Measurements from ENCODE around the gene VPS26A. TPM values are rescaled to one million over a fixed set of nuclear protein-coding genes. Genes with fewer than 3 reads are reported as not detected.
"Not testable (repeated sequence)": the region's sequence is repeated elsewhere in the genome, so short reads cannot be mapped to it uniquely, and the experiment has no call there.

VPS26A gene
- total and polyA plus RNA-seq, 2 donors from 2014 or later = 38.9 to 52.5 TPM

- no peaks in the 10 kb centered on the region for H3K9me3 ChIP-seq (ENCODE audit: control insufficient read depth in 2 of 3, insufficient read depth in 1 of 3, low read length in 3 of 3)
- intact Hi-C loops (cut with DNase I) = no loop called here
- no peaks in the 10 kb centered on the region for H3K27me3 ChIP-seq (ENCODE audit: control insufficient read depth, insufficient read depth, low read length)
- TF ChIP-seq, protein P1, sequence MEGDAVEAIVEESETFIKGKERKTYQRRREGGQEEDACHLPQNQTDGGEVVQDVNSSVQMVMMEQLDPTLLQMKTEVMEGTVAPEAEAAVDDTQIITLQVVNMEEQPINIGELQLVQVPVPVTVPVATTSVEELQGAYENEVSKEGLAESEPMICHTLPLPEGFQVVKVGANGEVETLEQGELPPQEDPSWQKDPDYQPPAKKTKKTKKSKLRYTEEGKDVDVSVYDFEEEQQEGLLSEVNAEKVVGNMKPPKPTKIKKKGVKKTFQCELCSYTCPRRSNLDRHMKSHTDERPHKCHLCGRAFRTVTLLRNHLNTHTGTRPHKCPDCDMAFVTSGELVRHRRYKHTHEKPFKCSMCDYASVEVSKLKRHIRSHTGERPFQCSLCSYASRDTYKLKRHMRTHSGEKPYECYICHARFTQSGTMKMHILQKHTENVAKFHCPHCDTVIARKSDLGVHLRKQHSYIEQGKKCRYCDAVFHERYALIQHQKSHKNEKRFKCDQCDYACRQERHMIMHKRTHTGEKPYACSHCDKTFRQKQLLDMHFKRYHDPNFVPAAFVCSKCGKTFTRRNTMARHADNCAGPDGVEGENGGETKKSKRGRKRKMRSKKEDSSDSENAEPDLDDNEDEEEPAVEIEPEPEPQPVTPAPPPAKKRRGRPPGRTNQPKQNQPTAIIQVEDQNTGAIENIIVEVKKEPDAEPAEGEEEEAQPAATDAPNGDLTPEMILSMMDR (IDR thresholded peaks at IDR 0.05; ENCODE audit: borderline replicate concordance, extremely low read depth, insufficient read depth) = no peak
- H3K36me3 ChIP-seq (ENCODE audit: control insufficient read depth in 2 of 3, insufficient read depth in 3 of 3, low read length in 3 of 3) = peaks cover 0 to 14% (median 12%) of the 10 kb centered on the region in 3 donors
- no peak overlapping the region for H3K9ac ChIP-seq (ENCODE audit: low read length in 3 of 3)
- no peaks in the 10 kb centered on the region for H3K4me1 ChIP-seq (ENCODE audit: control insufficient read depth in 2 of 3, insufficient read depth in 2 of 3, low read depth in 1 of 3, low read length in 3 of 3)
- no peak for DNase-seq
- H3K4me3 ChIP-seq (ENCODE audit: low read length in 3 of 3) = no peak overlapping the region
- FAIRE-seq = no peak
- no peak overlapping the region for H3K27ac ChIP-seq (ENCODE audit: low read depth in 2 of 2, low read length in 2 of 2)
These were observed 48.4 kb downstream of the VPS26A start for GRCh38 chr10:69172241-69172982.

DNA sequence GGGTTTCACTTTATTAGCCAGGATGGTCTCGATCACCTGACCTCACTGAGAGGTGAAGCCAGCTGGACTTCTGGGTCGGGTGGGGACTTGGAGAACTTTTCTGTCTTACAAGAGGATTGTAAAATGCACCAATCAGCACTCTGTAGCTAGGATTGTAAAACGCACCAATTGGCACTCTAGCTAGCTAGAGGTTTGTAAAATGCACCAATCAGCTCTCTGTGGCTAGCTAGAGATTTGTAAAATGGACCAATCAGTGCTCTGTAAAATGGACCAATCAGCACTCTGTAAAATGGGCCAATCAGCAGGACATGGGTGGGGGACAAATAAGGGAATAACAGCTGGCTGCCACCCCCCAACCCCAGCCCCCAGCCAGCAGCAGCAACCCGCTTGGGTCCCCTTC, 51.3 kb downstream of the VPS26A start:
- FAIRE-seq; H3K27ac ChIP-seq (ENCODE audit: low read depth in 2 of 2, low read length in 2 of 2); H3K4me1 ChIP-seq (ENCODE audit: control insufficient read depth in 2 of 3, insufficient read depth in 2 of 3, low read depth in 1 of 3, low read length in 3 of 3); H3K36me3 ChIP-seq (ENCODE audit: control insufficient read depth in 2 of 3, insufficient read depth in 3 of 3, low read length in 3 of 3); H3K9ac ChIP-seq (ENCODE audit: low read length in 3 of 3); intact Hi-C loops (cut with DNase I); H3K27me3 ChIP-seq (ENCODE audit: control insufficient read depth, insufficient read depth, low read length); DNase-seq; H3K4me3 ChIP-seq (ENCODE audit: low read length in 3 of 3); H3K9me3 ChIP-seq (ENCODE audit: control insufficient read depth in 2 of 3, insufficient read depth in 1 of 3, low read length in 3 of 3): not testable (repeated sequence)

GRCh38 chr10:69176823-69177222, 52.8 kb downstream of the VPS26A start:
- intact Hi-C loops (cut with DNase I) = no loop called here
- no peaks in the 10 kb centered on the region for H3K27me3 ChIP-seq (ENCODE audit: control insufficient read depth, insufficient read depth, low read length)
- TF ChIP-seq, protein P1 (IDR thresholded peaks at IDR 0.05; ENCODE audit: borderline replicate concordance, extremely low read depth, insufficient read depth) = no peak
- peaks cover 2 to 15% (median 8%) of the 10 kb centered on the region in 3 donors for H3K4me1 ChIP-seq (ENCODE audit: control insufficient read depth in 2 of 3, insufficient read depth in 2 of 3, low read depth in 1 of 3, low read length in 3 of 3)
- no peak for FAIRE-seq
- no peak overlapping the region for H3K4me3 ChIP-seq (ENCODE audit: low read length in 3 of 3)
- no peak overlapping the region for H3K27ac ChIP-seq (ENCODE audit: low read depth in 2 of 2, low read length in 2 of 2)
- H3K9ac ChIP-seq (ENCODE audit: low read length in 3 of 3) = no peak overlapping the region
- no peaks in the 10 kb centered on the region for H3K9me3 ChIP-seq (ENCODE audit: control insufficient read depth in 2 of 3, insufficient read depth in 1 of 3, low read length in 3 of 3)
- DNase-seq = no peak
- peaks cover 0 to 6% (median 0%) of the 10 kb centered on the region in 3 donors for H3K36me3 ChIP-seq (ENCODE audit: control insufficient read depth in 2 of 3, insufficient read depth in 3 of 3, low read length in 3 of 3)

GRCh38 chr10:69179089-69179742, 55.2 kb downstream of the VPS26A start:
- FAIRE-seq (no peak), DNase-seq (peak in 2 of 5 donors; percentile 0 to 57)
- Histone ChIP-seq H3K4me3 (ENCODE audit: low read length in 3 of 3) (peak overlapping the region; percentile 93 to 99 (median 97)), H3K27me3 (ENCODE audit: control insufficient read depth, insufficient read depth, low read length) (no peaks in the 10 kb centered on the region), H3K27ac (ENCODE audit: low read depth in 2 of 2, low read length in 2 of 2) (peak overlapping the region in 1 of 2 donors; percentile 95), H3K9me3 (ENCODE audit: control insufficient read depth in 2 of 3, insufficient read depth in 1 of 3, low read length in 3 of 3) (no peaks in the 10 kb centered on the region), H3K36me3 (ENCODE audit: control insufficient read depth in 2 of 3, insufficient read depth in 3 of 3, low read length in 3 of 3) (peaks cover 3 to 7% (median 5%) of the 10 kb centered on the region in 3 donors), H3K4me1 (ENCODE audit: control insufficient read depth in 2 of 3, insufficient read depth in 2 of 3, low read depth in 1 of 3, low read length in 3 of 3) (peaks cover 2 to 15% (median 8%) of the 10 kb centered on the region in 3 donors), H3K9ac (ENCODE audit: low read length in 3 of 3) (peak overlapping the region; percentile 74 to 97 (median 92))
- TF ChIP-seq, protein P1 (IDR thresholded peaks at IDR 0.05; ENCODE audit: borderline replicate concordance, extremely low read depth, insufficient read depth) = no peak
- intact Hi-C loops (cut with DNase I) = no loop called here
